HG02840 (cell line): ENCODE results near the gene IL33.
A peak's percentile ranks its signal among the peaks of the same experiment; 100 is the strongest.

Experiments used
- ATAC-seq: cut with Tn5 transposase; IDR thresholded peaks from one replicate; pipeline ENCODE4 v1.9.1; 2021; ENCODE audit warnings: mild to moderate bottlenecking, moderate library complexity, moderate number of reproducible peaks; ENCODE audit not compliant: unreplicated experiment, low FRiP score

Gene IL33

GRCh38 chr9:6214903-6215302, 704 bp upstream of the IL33 start:
- ATAC-seq, result no peak

GRCh38 chr9:6216002-6216401, 395 bp downstream of the IL33 start:
- ATAC-seq, result no peak

GRCh38 chr9:6216951-6217350, 1.3 kb downstream of the IL33 start:
- no peak for ATAC-seq

GRCh38 chr9:6218099-6218502, 2.5 kb downstream of the IL33 start:
- no peak for ATAC-seq

GRCh38 chr9:6219040-6219439, 3.4 kb downstream of the IL33 start:
- no peak for ATAC-seq

- ATAC-seq, result no peak
Observed at GRCh38 chr9:6219981-6220380, 4.4 kb downstream of the IL33 start.

GRCh38 chr9:6224393-6225154, 9.0 kb downstream of the IL33 start:
- no peak for ATAC-seq

- no peak for ATAC-seq
Observed at GRCh38 chr9:6226696-6227095, 11.1 kb downstream of the IL33 start.

- no peak for ATAC-seq
Observed at GRCh38 chr9:6229186-6229585, 13.6 kb downstream of the IL33 start.

GRCh38 chr9:6229619-6230018, 14.0 kb downstream of the IL33 start:
- no peak for ATAC-seq

GRCh38 chr9:6230037-6230780, 14.6 kb downstream of the IL33 start:
- no peak for ATAC-seq

GRCh38 chr9:6232336-6232945, 16.8 kb downstream of the IL33 start:
- no peak for ATAC-seq

GRCh38 chr9:6234014-6234413, 18.4 kb downstream of the IL33 start:
- ATAC-seq, result no peak

- ATAC-seq, result no peak
Observed at GRCh38 chr9:6237267-6237666, 21.7 kb downstream of the IL33 start.

GRCh38 chr9:6239048-6239461, 23.4 kb downstream of the IL33 start:
- no peak for ATAC-seq

- no peak for ATAC-seq
Observed at GRCh38 chr9:6239694-6240093, 24.1 kb downstream of the IL33 start.

GRCh38 chr9:6243746-6244145, 28.1 kb downstream of the IL33 start:
- peak; percentile 80 for ATAC-seq

GRCh38 chr9:6247266-6247665, 31.7 kb downstream of the IL33 start:
- no peak for ATAC-seq

- no peak for ATAC-seq
Observed at GRCh38 chr9:6268826-6269397, 53.3 kb downstream of the IL33 start.

- no peak for ATAC-seq
Observed at GRCh38 chr9:6270896-6271295, 55.3 kb downstream of the IL33 start.

GRCh38 chr9:6271508-6272228, 56.1 kb downstream of the IL33 start:
- no peak for ATAC-seq
